Measurements from ENCODE around the gene MTM1. TPM values are rescaled to one million over a fixed set of nuclear protein-coding genes. Genes with fewer than 3 reads are reported as not detected.

The MTM1 gene
- total RNA-seq, 3 donors from 2014 or later (not counting 1 experiment from before 2014, with no cell fraction given), result 4.8 to 16.6 (median 6.1) TPM

DNA sequence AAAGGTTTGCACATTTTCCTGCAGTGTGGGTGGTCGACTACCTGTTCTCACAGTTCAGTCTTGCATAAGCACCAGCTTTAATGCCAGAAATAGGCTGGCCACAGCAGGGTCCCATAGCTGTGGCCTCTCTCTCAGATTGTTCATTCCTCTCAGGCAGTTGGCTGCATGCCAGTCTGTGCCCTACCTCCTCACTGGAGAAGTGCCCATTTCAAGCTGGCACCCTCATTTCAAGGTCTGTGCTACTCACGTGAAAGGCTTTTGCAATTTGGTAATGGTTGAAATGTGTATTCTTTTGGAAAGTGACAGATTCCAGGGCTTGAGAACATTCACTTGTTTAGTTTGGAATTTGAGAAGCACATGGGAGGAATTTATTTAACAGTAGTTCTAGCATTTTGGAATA, 95.9 kb downstream of the MTM1 start:
- TF ChIP-seq, protein P1, sequence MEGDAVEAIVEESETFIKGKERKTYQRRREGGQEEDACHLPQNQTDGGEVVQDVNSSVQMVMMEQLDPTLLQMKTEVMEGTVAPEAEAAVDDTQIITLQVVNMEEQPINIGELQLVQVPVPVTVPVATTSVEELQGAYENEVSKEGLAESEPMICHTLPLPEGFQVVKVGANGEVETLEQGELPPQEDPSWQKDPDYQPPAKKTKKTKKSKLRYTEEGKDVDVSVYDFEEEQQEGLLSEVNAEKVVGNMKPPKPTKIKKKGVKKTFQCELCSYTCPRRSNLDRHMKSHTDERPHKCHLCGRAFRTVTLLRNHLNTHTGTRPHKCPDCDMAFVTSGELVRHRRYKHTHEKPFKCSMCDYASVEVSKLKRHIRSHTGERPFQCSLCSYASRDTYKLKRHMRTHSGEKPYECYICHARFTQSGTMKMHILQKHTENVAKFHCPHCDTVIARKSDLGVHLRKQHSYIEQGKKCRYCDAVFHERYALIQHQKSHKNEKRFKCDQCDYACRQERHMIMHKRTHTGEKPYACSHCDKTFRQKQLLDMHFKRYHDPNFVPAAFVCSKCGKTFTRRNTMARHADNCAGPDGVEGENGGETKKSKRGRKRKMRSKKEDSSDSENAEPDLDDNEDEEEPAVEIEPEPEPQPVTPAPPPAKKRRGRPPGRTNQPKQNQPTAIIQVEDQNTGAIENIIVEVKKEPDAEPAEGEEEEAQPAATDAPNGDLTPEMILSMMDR (IDR thresholded peaks at IDR 0.05), result no peak
- H3K36me3 ChIP-seq (ENCODE audit: control insufficient read depth, insufficient read depth, low read length), result peaks cover 7% of the 10 kb centered on the region
- H3K27ac ChIP-seq (ENCODE audit: low read length), result no peak overlapping the region
- no peak overlapping the region for H3K4me3 Mint-ChIP-seq
- DNase-seq (no peak), ATAC-seq (no peak)
- H3K9me3 ChIP-seq (ENCODE audit: control insufficient read depth, insufficient read depth, low read length), result no peaks in the 10 kb centered on the region
- H3K27me3 ChIP-seq (ENCODE audit: control insufficient read depth, insufficient read depth, low read length), result no peaks in the 10 kb centered on the region
- no peaks in the 10 kb centered on the region for H3K9me3 Mint-ChIP-seq
- 75% methylated on average over 1 of the region's 2 CpGs for WGBS (ENCODE audit: insufficient coverage)
- no peak overlapping the region for H3K27ac Mint-ChIP-seq
- H3K4me3 ChIP-seq (ENCODE audit: low read length), result no peak overlapping the region
- no peaks in the 10 kb centered on the region for H3K27me3 Mint-ChIP-seq (ENCODE audit: low read depth in 2 of 2)
- no peaks in the 10 kb centered on the region for H3K36me3 Mint-ChIP-seq
- intact Hi-C loops (cut with micrococcal nuclease), result no loop called here
- no peaks in the 10 kb centered on the region for H3K4me1 Mint-ChIP-seq
- H3K4me1 ChIP-seq (ENCODE audit: control insufficient read depth, insufficient read depth, low read length), result no peaks in the 10 kb centered on the region

DNA sequence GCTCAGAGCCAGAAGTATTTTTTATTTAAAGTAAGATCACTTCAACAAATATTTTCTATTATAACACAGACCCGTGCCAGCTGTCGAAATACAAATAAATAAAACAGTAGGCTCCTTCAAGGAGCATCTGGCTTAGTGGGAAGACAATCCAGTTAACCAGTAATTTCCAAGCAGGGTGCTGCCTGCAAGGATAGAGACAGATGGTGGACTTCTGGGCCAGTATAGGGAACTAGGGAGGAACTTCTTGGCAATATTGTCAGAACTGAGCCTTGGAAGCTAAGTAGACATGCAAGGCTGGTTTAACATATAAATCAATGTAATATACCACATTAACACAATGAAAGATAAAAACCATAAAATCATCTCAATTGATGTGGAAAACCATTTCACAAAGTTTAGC, 107.8 kb downstream of the MTM1 start:
- no peaks in the 10 kb centered on the region for H3K4me1 Mint-ChIP-seq
- no peak for ATAC-seq

DNA sequence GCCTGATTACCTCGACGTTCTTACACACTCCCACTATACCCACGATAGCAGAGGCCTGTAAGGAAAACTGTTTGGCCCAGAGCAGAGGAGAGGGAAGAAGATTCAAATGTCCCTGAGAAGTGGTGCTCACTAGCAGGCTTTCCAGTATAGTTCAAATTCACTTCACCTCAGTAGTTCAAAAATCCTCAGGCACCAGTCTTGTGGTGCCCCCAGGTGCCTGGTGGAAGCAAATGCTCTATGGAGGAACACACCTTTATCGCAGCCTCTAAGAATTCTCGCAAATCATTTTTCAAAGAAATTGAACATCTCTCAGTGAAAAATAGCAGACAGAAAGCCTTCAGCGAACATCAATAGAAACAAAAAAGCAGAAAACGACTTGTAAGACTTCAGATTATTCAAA, 112.6 kb downstream of the MTM1 start:
- no peak for DNase-seq
- Histone ChIP-seq H3K36me3 (ENCODE audit: control insufficient read depth, insufficient read depth, low read length) (no peaks in the 10 kb centered on the region), H3K4me3 (ENCODE audit: low read length) (no peak overlapping the region), H3K4me1 (ENCODE audit: control insufficient read depth, insufficient read depth, low read length) (no peaks in the 10 kb centered on the region), H3K27me3 (ENCODE audit: control insufficient read depth, insufficient read depth, low read length) (no peaks in the 10 kb centered on the region), H3K9me3 (ENCODE audit: control insufficient read depth, insufficient read depth, low read length) (no peaks in the 10 kb centered on the region), H3K27ac (ENCODE audit: low read length) (no peak overlapping the region)
- 69% methylated on average over 4 of the region's 7 CpGs for WGBS (ENCODE audit: insufficient coverage)
- Mint-ChIP-seq H3K27me3 (ENCODE audit: low read depth in 2 of 2) (peaks cover 6 to 21% of the 10 kb centered on the region in 2 donors), H3K36me3 (no peaks in the 10 kb centered on the region), H3K4me1 (peaks cover 0 to 4% of the 10 kb centered on the region in 2 donors), H3K27ac (no peak overlapping the region), H3K4me3 (no peak overlapping the region), H3K9me3 (no peaks in the 10 kb centered on the region)
- ATAC-seq, result no peak
- intact Hi-C loops (cut with micrococcal nuclease), result no loop called here
- TF ChIP-seq, protein P1 (IDR thresholded peaks at IDR 0.05), result no peak

More for the DNA sequence above, 107.8 kb downstream of the MTM1 start:
- H3K4me3 Mint-ChIP-seq, result no peak overlapping the region
- Histone ChIP-seq H3K36me3 (ENCODE audit: control insufficient read depth, insufficient read depth, low read length) (peaks cover 4% of the 10 kb centered on the region), H3K4me1 (ENCODE audit: control insufficient read depth, insufficient read depth, low read length) (no peaks in the 10 kb centered on the region), H3K4me3 (ENCODE audit: low read length) (no peak overlapping the region), H3K9me3 (ENCODE audit: control insufficient read depth, insufficient read depth, low read length) (no peaks in the 10 kb centered on the region), H3K27me3 (ENCODE audit: control insufficient read depth, insufficient read depth, low read length) (no peaks in the 10 kb centered on the region), H3K27ac (ENCODE audit: low read length) (no peak overlapping the region)
- no peak for DNase-seq
- no peaks in the 10 kb centered on the region for H3K9me3 Mint-ChIP-seq
- H3K27ac Mint-ChIP-seq, result no peak overlapping the region
- peaks cover 6 to 15% of the 10 kb centered on the region in 2 donors for H3K27me3 Mint-ChIP-seq (ENCODE audit: low read depth in 2 of 2)
- WGBS (ENCODE audit: insufficient coverage), result no CpG with 5 or more reads among the region's 2 CpGs
- intact Hi-C loops (cut with micrococcal nuclease), result no loop called here
- TF ChIP-seq, protein P1 (IDR thresholded peaks at IDR 0.05), result no peak
- H3K36me3 Mint-ChIP-seq, result no peaks in the 10 kb centered on the region

DNA sequence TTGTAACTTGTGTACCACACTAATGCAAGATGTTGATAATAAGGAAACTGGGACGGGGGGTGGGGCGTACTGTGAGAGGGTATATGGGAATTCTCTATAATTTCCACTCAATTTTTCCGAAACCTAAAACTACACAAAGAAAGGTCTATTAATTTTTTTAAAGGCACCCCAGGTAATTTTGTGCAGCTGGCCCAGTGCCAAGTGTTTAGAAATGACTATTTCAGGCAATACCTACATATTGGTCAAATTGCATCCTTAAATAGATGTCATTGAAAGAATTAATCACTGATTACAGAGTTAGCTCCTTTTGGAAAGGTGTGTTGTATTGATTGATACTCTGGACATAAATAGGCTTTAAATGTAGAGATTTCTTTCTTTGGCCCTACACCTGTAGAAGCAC, 114.7 kb downstream of the MTM1 start:
- H3K27me3 ChIP-seq (ENCODE audit: control insufficient read depth, insufficient read depth, low read length), result no peaks in the 10 kb centered on the region
- no peaks in the 10 kb centered on the region for H3K36me3 Mint-ChIP-seq
- no CpG with 5 or more reads among the region's 3 CpGs for WGBS (ENCODE audit: insufficient coverage)
- peaks cover 0 to 4% of the 10 kb centered on the region in 2 donors for H3K4me1 Mint-ChIP-seq
- TF ChIP-seq, protein P1 (IDR thresholded peaks at IDR 0.05), result no peak
- peaks cover 3 to 13% of the 10 kb centered on the region in 2 donors for H3K27me3 Mint-ChIP-seq (ENCODE audit: low read depth in 2 of 2)
- H3K4me1 ChIP-seq (ENCODE audit: control insufficient read depth, insufficient read depth, low read length), result no peaks in the 10 kb centered on the region
- H3K27ac Mint-ChIP-seq, result no peak overlapping the region
- no peak for DNase-seq
- intact Hi-C loops (cut with micrococcal nuclease), result loop anchor here (1.0 kb wide), 1 partner anchor 33 kb away; no protein-coding TSS in a partner anchor
- no peaks in the 10 kb centered on the region for H3K9me3 Mint-ChIP-seq
- no peak overlapping the region for H3K4me3 ChIP-seq (ENCODE audit: low read length)
- H3K9me3 ChIP-seq (ENCODE audit: control insufficient read depth, insufficient read depth, low read length), result no peaks in the 10 kb centered on the region
- no peak overlapping the region for H3K27ac ChIP-seq (ENCODE audit: low read length)
- ATAC-seq, result no peak
- no peak overlapping the region for H3K4me3 Mint-ChIP-seq
- H3K36me3 ChIP-seq (ENCODE audit: control insufficient read depth, insufficient read depth, low read length), result no peaks in the 10 kb centered on the region
